Measurements from ENCODE around the gene FOXO1. TPM values are rescaled to one million over a fixed set of nuclear protein-coding genes. Genes with fewer than 3 reads are reported as not detected.

FOXO1 gene
- total RNA-seq, 1 donor from 2014 or later, result 19.9 TPM

- DNase-seq (no peak), ATAC-seq (no peak)
- no peaks in the 10 kb centered on the region for H3K27me3 ChIP-seq (ENCODE audit: low read depth)
- H3K27ac ChIP-seq, result no peak overlapping the region
- no peak for TF ChIP-seq CTCF (IDR thresholded peaks at IDR 0.05)
- peaks cover under 1% of the 10 kb centered on the region for H3K4me1 ChIP-seq
- intact Hi-C loops (cut with DNase I), result no loop called here
- no peak overlapping the region for H3K4me3 ChIP-seq
- no peaks in the 10 kb centered on the region for H3K36me3 ChIP-seq
- H3K9me3 ChIP-seq, result no peaks in the 10 kb centered on the region
These were observed 60.9 kb downstream of the FOXO1 start for GRCh38 chr13:40605573-40605972.

DNA sequence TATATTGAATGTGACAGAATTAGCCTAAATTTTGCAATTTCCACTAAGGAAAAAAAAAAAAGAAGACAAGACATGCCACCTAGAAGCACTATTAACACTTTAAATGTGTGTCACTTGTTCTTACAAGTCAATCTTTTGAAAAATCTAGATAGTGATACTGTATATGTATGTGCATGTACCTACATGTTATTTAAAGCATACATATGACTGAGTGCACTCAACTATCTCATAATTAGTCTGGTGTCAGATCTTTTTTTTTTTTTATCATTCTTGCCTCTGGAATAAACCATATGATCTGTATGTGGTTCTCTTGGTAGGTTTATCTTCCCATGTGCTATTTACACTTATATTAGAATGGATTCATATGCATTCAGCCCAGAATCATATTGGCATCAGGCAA lies 62.3 kb downstream of the FOXO1 start:
- Histone ChIP-seq H3K27ac (no peak overlapping the region), H3K4me3 (no peak overlapping the region), H3K27me3 (ENCODE audit: low read depth) (no peaks in the 10 kb centered on the region), H3K36me3 (no peaks in the 10 kb centered on the region), H3K4me1 (no peaks in the 10 kb centered on the region), H3K9me3 (no peaks in the 10 kb centered on the region)
- no peak for TF ChIP-seq CTCF (IDR thresholded peaks at IDR 0.05)
- intact Hi-C loops (cut with DNase I), result no loop called here
- ATAC-seq (no peak), DNase-seq (no peak)

DNA sequence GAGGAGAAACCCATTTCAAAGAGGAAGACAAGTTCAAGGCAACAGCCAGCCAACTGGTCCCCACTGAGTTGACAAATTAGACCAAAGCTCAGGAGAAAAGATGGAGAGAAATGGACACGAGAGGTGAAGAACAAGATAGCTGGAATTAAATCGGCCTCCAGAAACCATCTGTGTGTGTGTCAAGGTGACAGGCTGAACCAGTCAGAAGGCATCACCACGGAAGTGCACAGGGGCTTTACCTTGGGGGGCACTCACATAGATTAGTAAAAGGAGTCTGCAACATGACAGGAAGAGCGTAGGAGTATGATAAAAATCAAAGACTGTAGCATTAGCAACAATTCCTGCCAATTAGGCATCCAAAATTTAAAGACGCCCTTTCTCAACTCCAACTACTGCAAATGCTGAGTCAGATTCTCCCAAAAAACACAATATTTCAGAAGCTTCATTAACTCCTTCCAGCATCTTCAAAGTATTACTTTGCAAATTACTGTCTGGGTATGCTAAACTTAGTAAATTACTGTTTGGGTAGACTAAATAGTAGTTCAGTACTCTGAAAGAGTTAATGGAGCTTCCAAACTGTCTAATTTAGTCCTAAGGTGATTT lies 66.2 kb downstream of the FOXO1 start:
- TF ChIP-seq CTCF (IDR thresholded peaks at IDR 0.05), result no peak
- Histone ChIP-seq H3K4me3 (no peak overlapping the region), H3K36me3 (no peaks in the 10 kb centered on the region), H3K4me1 (peaks cover 22% of the 10 kb centered on the region), H3K27ac (no peak overlapping the region), H3K27me3 (ENCODE audit: low read depth) (no peaks in the 10 kb centered on the region), H3K9me3 (no peaks in the 10 kb centered on the region)
- DNase-seq (no peak), ATAC-seq (no peak)
- intact Hi-C loops (cut with DNase I), result no loop called here

- no peak for TF ChIP-seq CTCF (IDR thresholded peaks at IDR 0.05)
- DNase-seq (no peak), ATAC-seq (no peak)
- H3K4me3 ChIP-seq, result no peak overlapping the region
- no peaks in the 10 kb centered on the region for H3K9me3 ChIP-seq
- H3K36me3 ChIP-seq, result no peaks in the 10 kb centered on the region
- intact Hi-C loops (cut with DNase I), result loop anchor here (10.0 kb wide), 1 partner anchor 65 kb away; the partner anchor contains the start of gene FOXO1
- peaks cover 22% of the 10 kb centered on the region for H3K4me1 ChIP-seq
- no peaks in the 10 kb centered on the region for H3K27me3 ChIP-seq (ENCODE audit: low read depth)
- no peak overlapping the region for H3K27ac ChIP-seq
These were observed 66.7 kb downstream of the FOXO1 start for GRCh38 chr13:40599747-40600146.

DNA sequence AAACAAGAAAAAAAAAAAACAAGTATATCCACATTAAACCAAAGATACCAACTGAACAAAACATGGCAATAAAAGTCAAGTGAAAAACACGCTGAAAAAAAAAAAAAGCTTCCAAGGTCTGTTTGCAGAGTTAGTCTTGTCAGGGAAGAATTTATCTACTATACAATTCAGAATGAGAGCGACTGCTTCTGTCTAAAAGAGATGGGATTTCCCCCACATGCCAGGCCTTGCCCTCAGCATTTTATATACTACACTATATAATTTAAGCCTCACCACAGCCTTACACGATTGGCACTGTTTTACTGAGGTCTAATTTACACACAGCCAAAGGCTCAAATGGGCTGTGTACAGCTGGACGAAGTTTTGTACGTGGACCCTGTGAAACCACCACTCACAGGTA lies 67.3 kb downstream of the FOXO1 start:
- TF ChIP-seq CTCF (IDR thresholded peaks at IDR 0.05), result no peak
- peaks cover 22% of the 10 kb centered on the region for H3K4me1 ChIP-seq
- H3K27ac ChIP-seq, result no peak overlapping the region
- H3K27me3 ChIP-seq (ENCODE audit: low read depth), result no peaks in the 10 kb centered on the region
- no peaks in the 10 kb centered on the region for H3K36me3 ChIP-seq
- intact Hi-C loops (cut with DNase I), result loop anchor here (10.0 kb wide), 1 partner anchor 66 kb away; the partner anchor contains the start of gene FOXO1
- no peak for DNase-seq
- no peak for ATAC-seq
- no peaks in the 10 kb centered on the region for H3K9me3 ChIP-seq
- no peak overlapping the region for H3K4me3 ChIP-seq
